Ovary (tissue), 3 donors: ENCODE data around the gene NAP1L1.

Experiments
- POLR2A ChIP-seq: fragments of 450-650 bp; IDR thresholded peaks from one replicate; pipeline ENCODE4 v1.6.1; 2017; ENCODE audit warnings: antibody characterized with exemption, mild to moderate bottlenecking, moderate library complexity
- TF ChIP-seq, protein P1 (sequence below), 3 donors: fragments of 450-650 bp in 2 of 3; fragments of 200-600 bp in 1 of 3; IDR thresholded peaks; one replicate each; pipeline versions ENCODE4 v1.5.1 to v1.8.0; 2016 to 2022; ENCODE audit warnings: antibody characterized with exemption in 3 of 3, mild to moderate bottlenecking in 1 of 3
- donor health status: DM: no; HTN: no; CAD: no.

- TF ChIP-seq POLR2A: no peak
- TF ChIP-seq, protein P1, sequence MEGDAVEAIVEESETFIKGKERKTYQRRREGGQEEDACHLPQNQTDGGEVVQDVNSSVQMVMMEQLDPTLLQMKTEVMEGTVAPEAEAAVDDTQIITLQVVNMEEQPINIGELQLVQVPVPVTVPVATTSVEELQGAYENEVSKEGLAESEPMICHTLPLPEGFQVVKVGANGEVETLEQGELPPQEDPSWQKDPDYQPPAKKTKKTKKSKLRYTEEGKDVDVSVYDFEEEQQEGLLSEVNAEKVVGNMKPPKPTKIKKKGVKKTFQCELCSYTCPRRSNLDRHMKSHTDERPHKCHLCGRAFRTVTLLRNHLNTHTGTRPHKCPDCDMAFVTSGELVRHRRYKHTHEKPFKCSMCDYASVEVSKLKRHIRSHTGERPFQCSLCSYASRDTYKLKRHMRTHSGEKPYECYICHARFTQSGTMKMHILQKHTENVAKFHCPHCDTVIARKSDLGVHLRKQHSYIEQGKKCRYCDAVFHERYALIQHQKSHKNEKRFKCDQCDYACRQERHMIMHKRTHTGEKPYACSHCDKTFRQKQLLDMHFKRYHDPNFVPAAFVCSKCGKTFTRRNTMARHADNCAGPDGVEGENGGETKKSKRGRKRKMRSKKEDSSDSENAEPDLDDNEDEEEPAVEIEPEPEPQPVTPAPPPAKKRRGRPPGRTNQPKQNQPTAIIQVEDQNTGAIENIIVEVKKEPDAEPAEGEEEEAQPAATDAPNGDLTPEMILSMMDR (IDR thresholded peaks at IDR 0.05): no peak
Observed at GRCh38 chr12:76060111-76060510, 24.4 kb downstream of the NAP1L1 start.
